Measurements from ENCODE around the gene C3orf52.

C3orf52 gene

DNA sequence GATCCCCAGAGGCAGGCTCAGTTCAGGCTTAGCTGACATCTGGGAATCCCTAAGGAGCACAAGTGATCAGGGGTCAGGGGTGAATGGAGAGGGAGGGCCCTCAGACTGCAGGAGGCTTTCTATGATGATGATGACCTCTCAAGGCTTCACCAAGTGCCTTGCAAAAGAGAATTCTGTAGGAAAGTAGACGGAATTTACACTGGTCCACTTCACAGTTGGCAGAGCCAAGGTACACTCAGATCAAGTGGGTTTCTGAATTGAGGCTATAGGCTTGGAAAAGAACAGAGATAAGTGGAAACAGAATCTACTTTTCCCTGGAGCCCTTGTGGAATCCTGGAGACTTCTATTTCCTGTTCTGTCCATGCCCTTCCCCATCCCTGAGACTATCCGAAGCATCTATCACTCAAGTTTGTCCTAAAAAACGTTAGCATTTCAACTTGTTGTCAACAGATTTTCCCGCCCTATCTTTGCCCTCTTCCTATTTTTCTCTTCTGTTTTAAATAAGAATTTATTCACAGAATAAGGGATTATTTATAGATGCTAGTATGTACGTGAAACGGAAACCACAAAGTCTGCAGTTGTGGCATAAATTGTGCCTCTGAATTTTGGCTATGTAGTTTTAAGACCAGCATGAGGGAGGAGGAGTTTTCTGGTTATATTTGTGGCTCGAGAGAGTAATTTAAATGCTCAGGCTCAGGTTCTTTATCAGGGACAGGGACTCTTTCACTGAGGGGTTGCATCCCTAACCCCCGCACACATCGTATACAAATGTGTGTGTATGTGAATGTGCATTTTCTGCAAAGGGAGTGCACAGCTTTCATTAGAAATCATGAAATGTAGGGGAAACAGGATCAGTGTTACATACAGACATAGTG is 34.0 kb downstream of the C3orf52 start:
- H3K4me3 ChIP-seq (replicated peaks; ENCODE audit: insufficient read depth, low read length): no peak overlapping the region
- H3K27me3 ChIP-seq (ENCODE audit: insufficient read depth, poor library complexity, severe bottlenecking): no peaks in the 10 kb centered on the region
- no peak for TF ChIP-seq SPI1 (IDR thresholded peaks at IDR 0.05; ENCODE audit: borderline replicate concordance, low read depth)
- H3K27ac ChIP-seq (replicated peaks): no peak overlapping the region
- DNase-seq (ENCODE audit: low read depth in 1 of 2, low spot score in 1 of 2): no peak

DNA sequence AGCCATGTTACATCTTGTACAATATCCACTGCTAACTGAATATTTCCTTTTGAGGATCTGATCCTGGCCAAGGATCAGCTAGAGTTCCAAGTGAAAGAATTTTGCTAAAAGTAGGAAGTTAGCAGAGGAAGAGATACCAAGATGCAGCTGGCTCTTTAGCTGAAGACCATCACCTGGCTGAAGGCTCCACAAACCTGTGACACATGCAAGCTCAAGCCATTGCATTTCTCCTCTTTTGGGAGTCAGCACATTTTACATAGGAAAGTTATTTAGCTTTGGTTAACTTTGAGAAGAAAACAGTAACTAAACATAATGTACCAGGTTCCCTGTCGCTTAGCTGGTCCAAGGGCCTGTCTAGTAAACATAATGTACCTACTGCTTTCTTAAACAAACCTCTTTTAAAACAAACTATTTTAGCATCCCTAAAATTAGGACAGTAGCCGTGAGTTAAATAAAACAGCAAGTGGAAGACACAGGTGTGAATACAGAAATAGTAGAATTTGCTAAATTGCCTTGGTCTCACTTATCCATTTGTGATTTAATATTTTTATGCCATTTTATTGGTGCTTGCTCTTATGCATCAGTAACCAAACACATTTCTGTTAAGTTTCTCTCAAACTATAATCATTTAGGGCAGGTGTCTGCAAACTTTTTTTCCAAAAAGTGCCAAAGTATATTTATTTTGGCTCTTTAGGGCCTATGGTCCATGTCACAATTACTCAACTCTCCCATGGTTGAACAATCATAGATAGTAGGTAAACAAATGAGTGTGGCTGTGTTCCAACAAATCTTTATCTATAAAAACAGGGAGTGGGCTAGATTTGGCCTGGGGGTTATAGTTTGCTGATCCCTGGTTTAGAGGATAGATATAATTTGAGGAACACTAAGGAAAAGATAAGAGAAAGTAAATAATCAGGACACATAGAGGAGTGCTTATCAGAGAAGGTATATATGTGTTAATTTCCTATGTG is 35.7 kb downstream of the C3orf52 start:
- Histone ChIP-seq H3K27me3 (ENCODE audit: insufficient read depth, poor library complexity, severe bottlenecking) (no peaks in the 10 kb centered on the region), H3K27ac (replicated peaks) (no peak overlapping the region), H3K4me3 (replicated peaks; ENCODE audit: insufficient read depth, low read length) (no peak overlapping the region)
- DNase-seq (ENCODE audit: low read depth in 1 of 2, low spot score in 1 of 2): no peak
- TF ChIP-seq, protein P1, sequence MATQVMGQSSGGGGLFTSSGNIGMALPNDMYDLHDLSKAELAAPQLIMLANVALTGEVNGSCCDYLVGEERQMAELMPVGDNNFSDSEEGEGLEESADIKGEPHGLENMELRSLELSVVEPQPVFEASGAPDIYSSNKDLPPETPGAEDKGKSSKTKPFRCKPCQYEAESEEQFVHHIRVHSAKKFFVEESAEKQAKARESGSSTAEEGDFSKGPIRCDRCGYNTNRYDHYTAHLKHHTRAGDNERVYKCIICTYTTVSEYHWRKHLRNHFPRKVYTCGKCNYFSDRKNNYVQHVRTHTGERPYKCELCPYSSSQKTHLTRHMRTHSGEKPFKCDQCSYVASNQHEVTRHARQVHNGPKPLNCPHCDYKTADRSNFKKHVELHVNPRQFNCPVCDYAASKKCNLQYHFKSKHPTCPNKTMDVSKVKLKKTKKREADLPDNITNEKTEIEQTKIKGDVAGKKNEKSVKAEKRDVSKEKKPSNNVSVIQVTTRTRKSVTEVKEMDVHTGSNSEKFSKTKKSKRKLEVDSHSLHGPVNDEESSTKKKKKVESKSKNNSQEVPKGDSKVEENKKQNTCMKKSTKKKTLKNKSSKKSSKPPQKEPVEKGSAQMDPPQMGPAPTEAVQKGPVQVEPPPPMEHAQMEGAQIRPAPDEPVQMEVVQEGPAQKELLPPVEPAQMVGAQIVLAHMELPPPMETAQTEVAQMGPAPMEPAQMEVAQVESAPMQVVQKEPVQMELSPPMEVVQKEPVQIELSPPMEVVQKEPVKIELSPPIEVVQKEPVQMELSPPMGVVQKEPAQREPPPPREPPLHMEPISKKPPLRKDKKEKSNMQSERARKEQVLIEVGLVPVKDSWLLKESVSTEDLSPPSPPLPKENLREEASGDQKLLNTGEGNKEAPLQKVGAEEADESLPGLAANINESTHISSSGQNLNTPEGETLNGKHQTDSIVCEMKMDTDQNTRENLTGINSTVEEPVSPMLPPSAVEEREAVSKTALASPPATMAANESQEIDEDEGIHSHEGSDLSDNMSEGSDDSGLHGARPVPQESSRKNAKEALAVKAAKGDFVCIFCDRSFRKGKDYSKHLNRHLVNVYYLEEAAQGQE (IDR thresholded peaks at IDR 0.05; ENCODE audit: insufficient replicate concordance, low read depth): no peak
- no peak for TF ChIP-seq SPI1 (IDR thresholded peaks at IDR 0.05; ENCODE audit: borderline replicate concordance, low read depth)
- no peak for TF ChIP-seq GABPA (IDR thresholded peaks at IDR 0.05; ENCODE audit: low read depth)
- TF ChIP-seq, protein P2, sequence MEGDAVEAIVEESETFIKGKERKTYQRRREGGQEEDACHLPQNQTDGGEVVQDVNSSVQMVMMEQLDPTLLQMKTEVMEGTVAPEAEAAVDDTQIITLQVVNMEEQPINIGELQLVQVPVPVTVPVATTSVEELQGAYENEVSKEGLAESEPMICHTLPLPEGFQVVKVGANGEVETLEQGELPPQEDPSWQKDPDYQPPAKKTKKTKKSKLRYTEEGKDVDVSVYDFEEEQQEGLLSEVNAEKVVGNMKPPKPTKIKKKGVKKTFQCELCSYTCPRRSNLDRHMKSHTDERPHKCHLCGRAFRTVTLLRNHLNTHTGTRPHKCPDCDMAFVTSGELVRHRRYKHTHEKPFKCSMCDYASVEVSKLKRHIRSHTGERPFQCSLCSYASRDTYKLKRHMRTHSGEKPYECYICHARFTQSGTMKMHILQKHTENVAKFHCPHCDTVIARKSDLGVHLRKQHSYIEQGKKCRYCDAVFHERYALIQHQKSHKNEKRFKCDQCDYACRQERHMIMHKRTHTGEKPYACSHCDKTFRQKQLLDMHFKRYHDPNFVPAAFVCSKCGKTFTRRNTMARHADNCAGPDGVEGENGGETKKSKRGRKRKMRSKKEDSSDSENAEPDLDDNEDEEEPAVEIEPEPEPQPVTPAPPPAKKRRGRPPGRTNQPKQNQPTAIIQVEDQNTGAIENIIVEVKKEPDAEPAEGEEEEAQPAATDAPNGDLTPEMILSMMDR (IDR thresholded peaks at IDR 0.05; ENCODE audit: insufficient read depth, low read length): no peak
- no peak for TF ChIP-seq POLR2AphosphoS5 (IDR thresholded peaks at IDR 0.05; ENCODE audit: low read depth)

DNA sequence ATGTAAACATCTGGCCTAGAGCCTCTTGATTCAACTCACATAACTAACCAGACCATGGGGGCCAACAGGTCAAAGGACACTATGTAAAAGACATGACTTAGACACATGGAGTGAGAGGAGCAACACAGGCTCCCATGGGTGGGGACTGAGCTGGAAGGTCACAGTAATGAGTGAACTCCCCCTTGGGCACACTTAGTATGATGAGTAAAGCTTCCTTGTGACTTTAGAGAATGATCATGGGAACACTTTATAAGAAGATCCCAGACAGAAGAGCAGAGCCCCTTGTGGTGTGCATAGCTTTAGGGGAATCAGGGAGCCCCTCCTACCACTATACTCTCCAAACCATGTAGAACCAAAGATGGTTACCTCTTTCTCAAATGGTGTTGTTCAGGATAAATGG is 36.7 kb downstream of the C3orf52 start:
- H3K27ac ChIP-seq (replicated peaks): no peak overlapping the region

More for the DNA sequence above, 36.7 kb downstream of the C3orf52 start:
- TF ChIP-seq POLR2AphosphoS5 (IDR thresholded peaks at IDR 0.05; ENCODE audit: low read depth): no peak
- no peak for TF ChIP-seq GABPA (IDR thresholded peaks at IDR 0.05; ENCODE audit: low read depth)
- TF ChIP-seq, protein P1 (IDR thresholded peaks at IDR 0.05; ENCODE audit: insufficient replicate concordance, low read depth): no peak
- no peak for TF ChIP-seq SPI1 (IDR thresholded peaks at IDR 0.05; ENCODE audit: borderline replicate concordance, low read depth)
- TF ChIP-seq, protein P2 (IDR thresholded peaks at IDR 0.05; ENCODE audit: insufficient read depth, low read length): no peak
- no peaks in the 10 kb centered on the region for H3K27me3 ChIP-seq (ENCODE audit: insufficient read depth, poor library complexity, severe bottlenecking)
- DNase-seq (ENCODE audit: low read depth in 1 of 2, low spot score in 1 of 2): no peak
- H3K4me3 ChIP-seq (replicated peaks; ENCODE audit: insufficient read depth, low read length): no peak overlapping the region
